ENCODE measurements around the gene ICE2. TPM values are rescaled to one million over a fixed set of nuclear protein-coding genes. Genes with fewer than 3 reads are reported as not detected.

ICE2 gene
- total RNA-seq, 1 donor from 2014 or later, result 49.9 TPM

GRCh38 chr15:60426870-60427508 lies 52.0 kb downstream of the ICE2 start:
- peaks cover 6% of the 10 kb centered on the region for H3K4me1 ChIP-seq
- DNase-seq (no peak), ATAC-seq (no peak)
- no peak overlapping the region for H3K4me3 ChIP-seq
- TF ChIP-seq, protein P1, sequence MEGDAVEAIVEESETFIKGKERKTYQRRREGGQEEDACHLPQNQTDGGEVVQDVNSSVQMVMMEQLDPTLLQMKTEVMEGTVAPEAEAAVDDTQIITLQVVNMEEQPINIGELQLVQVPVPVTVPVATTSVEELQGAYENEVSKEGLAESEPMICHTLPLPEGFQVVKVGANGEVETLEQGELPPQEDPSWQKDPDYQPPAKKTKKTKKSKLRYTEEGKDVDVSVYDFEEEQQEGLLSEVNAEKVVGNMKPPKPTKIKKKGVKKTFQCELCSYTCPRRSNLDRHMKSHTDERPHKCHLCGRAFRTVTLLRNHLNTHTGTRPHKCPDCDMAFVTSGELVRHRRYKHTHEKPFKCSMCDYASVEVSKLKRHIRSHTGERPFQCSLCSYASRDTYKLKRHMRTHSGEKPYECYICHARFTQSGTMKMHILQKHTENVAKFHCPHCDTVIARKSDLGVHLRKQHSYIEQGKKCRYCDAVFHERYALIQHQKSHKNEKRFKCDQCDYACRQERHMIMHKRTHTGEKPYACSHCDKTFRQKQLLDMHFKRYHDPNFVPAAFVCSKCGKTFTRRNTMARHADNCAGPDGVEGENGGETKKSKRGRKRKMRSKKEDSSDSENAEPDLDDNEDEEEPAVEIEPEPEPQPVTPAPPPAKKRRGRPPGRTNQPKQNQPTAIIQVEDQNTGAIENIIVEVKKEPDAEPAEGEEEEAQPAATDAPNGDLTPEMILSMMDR (IDR thresholded peaks at IDR 0.05), result no peak
- H3K36me3 ChIP-seq, result peaks cover 29% of the 10 kb centered on the region
- intact Hi-C loops (cut with DNase I), result no loop called here
- H3K9me3 ChIP-seq, result no peaks in the 10 kb centered on the region
- peak overlapping the region; percentile 26 for H3K27ac ChIP-seq
- no peaks in the 10 kb centered on the region for H3K27me3 ChIP-seq

DNA sequence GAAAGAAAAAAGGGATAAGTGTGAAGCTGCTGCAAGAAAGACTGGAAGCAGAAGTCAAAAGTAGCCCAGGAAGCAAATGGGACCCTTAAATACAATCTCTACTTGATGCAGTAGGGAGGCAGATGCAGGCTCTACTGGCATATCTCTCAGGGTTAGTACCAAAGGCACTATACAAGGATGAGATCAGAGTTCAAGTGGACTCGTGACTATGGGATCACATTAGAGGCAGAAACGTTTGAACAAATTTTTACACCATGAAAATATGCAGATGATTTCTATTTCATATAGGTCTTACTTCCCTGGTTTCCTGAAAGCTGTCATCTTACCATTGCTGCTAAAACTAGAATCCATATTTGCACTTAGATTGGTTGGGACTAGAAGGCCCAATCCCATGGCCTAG lies 53.5 kb downstream of the ICE2 start:
- H3K4me1 ChIP-seq, result peaks cover 10% of the 10 kb centered on the region
- ATAC-seq (no peak), DNase-seq (no peak)
- intact Hi-C loops (cut with DNase I), result no loop called here
- no peak overlapping the region for H3K4me3 ChIP-seq
- H3K9me3 ChIP-seq, result no peaks in the 10 kb centered on the region
- H3K27ac ChIP-seq, result no peak overlapping the region
- peaks cover 17% of the 10 kb centered on the region for H3K36me3 ChIP-seq
- TF ChIP-seq, protein P1 (IDR thresholded peaks at IDR 0.05), result no peak
- no peaks in the 10 kb centered on the region for H3K27me3 ChIP-seq

DNA sequence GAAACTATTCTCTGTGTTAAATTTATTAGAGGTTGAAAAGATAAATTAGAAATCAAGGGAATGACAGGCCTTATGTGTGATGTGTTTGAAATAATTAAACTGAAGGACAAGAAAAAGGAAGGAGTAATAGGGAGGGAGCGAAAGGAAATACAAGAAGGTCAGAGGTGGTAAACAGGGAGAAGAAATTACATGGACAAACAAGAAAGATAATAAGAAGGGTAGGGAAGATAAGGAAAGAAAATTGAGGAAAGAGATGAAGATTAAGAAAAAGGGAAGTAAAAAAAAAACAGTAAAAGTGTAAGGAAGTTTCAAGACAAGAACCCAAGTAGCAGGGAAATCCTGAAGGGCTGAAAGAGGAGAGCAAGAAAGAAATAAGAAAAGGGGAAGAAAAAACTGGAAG lies 54.9 kb downstream of the ICE2 start:
- Histone ChIP-seq H3K9me3 (no peaks in the 10 kb centered on the region), H3K4me3 (no peak overlapping the region), H3K27me3 (no peaks in the 10 kb centered on the region), H3K4me1 (peaks cover 10% of the 10 kb centered on the region), H3K27ac (peak overlapping the region; percentile 47), H3K36me3 (peaks cover 17% of the 10 kb centered on the region)
- ATAC-seq (no peak), DNase-seq (no peak)
- intact Hi-C loops (cut with DNase I), result no loop called here
- TF ChIP-seq, protein P1 (IDR thresholded peaks at IDR 0.05), result no peak

- Histone ChIP-seq H3K9me3 (no peaks in the 10 kb centered on the region), H3K36me3 (peaks cover 17% of the 10 kb centered on the region), H3K27ac (peak overlapping the region; percentile 47), H3K27me3 (no peaks in the 10 kb centered on the region), H3K4me3 (no peak overlapping the region), H3K4me1 (peaks cover 10% of the 10 kb centered on the region)
- ATAC-seq (peak; percentile 66), DNase-seq (no peak)
- intact Hi-C loops (cut with DNase I), result no loop called here
- TF ChIP-seq, protein P1 (IDR thresholded peaks at IDR 0.05), result no peak
These were observed 55.4 kb downstream of the ICE2 start for GRCh38 chr15:60423537-60423936.

DNA sequence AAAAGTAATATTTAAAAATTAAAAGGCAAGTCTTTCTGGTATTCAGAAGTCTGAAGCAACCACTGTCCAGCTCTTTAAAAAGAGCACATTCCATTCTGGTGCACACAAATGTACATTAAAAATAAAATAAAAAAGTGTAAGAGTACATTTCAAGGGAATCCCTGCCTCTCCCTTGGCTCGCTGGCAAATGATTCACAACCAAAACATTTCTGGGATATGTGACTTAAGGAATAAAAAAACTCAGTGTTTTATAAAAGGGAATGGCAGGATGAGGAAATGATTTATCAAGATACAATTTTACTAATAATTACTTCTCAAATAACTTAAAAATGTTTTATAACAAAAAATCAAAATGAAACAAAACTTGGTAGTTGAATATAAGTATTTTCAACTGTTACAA lies 57.4 kb downstream of the ICE2 start:
- peaks cover 10% of the 10 kb centered on the region for H3K4me1 ChIP-seq
- H3K27ac ChIP-seq, result no peak overlapping the region
- no peaks in the 10 kb centered on the region for H3K9me3 ChIP-seq
- H3K4me3 ChIP-seq, result no peak overlapping the region
- no peaks in the 10 kb centered on the region for H3K27me3 ChIP-seq
- H3K36me3 ChIP-seq, result peaks cover 8% of the 10 kb centered on the region
- intact Hi-C loops (cut with DNase I), result no loop called here
- no peak for DNase-seq
- TF ChIP-seq, protein P1 (IDR thresholded peaks at IDR 0.05), result no peak
- ATAC-seq, result no peak
